DMS153 (cell line): ENCODE results near the gene SART3.

Source experiments
- DNase-seq: peaks from one replicate; lab custom pipeline; 2025; lab: John Stamatoyannopoulos, UW

The SART3 gene

DNA sequence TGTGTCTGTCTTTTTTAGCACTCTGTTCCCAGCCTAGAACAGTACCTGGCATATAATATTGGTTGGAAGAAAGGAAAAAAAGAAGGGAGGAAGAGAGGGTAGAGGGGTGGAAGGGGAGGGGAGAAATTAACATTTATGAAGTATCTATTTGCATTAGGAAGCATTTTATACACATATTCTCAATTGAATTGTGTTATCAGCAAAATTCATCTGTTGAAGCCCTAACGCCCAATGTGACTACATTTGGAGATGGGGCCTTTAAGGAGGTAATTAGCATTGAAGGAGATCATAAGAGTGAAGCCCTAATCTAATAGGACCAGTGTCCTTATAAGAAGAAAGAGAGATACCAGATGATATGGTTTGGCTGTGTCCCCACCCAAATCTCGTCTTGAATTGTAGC is 76.1 kb downstream of the SART3 start:
- DNase-seq: no peak

DNA sequence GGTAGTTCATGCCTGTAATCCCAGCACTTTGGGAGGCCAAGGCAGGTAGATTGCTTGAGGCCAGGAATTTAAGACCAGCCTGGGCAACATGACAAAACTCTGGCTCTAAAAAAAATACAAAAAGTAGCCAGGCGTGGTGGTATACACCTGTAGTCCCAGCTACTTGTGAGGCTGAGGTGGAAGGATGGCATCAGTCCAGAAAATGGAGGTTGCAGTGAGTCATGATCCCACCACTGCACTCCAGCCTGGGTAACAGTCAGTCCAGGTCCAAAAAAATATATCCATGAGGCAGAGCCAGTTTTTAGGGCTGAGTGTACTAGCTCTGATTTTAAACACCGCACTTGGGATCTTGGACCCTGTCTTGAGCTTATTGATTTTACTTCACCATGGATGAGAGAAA is 76.5 kb downstream of the SART3 start:
- no peak for DNase-seq

- DNase-seq: no peak
These were observed 77.5 kb downstream of the SART3 start for GRCh38 chr12:108483213-108484059.

- no peak for DNase-seq
These were observed 78.2 kb downstream of the SART3 start for GRCh38 chr12:108482717-108483212.

- no peak for DNase-seq
These were observed 81.5 kb downstream of the SART3 start for GRCh38 chr12:108479364-108480070.

GRCh38 chr12:108478611-108479206 is 82.3 kb downstream of the SART3 start:
- DNase-seq: no peak

DNA sequence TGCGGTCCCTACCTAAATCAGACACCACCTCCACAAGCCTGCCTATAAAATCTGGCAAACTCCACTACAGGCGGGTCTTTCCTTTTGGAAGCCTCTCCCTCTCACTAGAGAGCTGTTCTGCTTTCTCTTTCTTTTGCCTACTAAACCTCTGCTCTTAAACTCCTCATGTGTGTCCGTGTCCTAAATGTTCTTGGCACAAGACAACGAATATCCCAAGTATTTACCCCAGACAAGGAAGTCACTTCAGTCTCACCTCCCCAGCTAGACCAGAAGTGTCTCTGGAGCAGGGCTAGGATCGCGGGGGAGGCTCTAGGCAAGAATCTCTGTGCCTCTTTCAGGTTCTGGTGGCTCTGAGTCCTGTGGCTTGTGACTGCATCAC is 83.1 kb downstream of the SART3 start:
- DNase-seq: no peak

- DNase-seq: no peak
These were observed 83.7 kb downstream of the SART3 start for GRCh38 chr12:108477055-108477880.

DNA sequence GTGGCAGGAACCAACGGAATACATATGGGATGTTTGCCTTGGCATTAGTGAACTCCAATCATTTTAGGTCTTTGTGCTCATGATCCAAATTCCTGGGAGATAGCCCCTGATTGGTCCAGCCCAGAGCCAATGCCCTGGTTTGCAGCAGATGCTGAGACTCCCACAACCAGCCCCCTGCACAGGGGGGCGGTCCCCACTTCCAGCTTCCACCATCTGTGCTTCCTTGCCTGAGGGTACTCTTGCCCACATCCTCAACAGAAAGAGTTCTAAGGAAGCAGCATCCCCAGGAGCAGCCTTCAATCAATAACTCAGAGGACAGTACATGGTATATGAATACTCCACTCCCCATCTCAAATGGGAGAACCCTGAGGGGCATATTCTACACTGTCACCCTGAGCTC is 85.6 kb downstream of the SART3 start:
- DNase-seq: no peak

GRCh38 chr12:108473400-108474055 is 87.4 kb downstream of the SART3 start:
- DNase-seq: no peak
